D721Med (cell line): ENCODE measurements around the gene GRK5.

ENCODE experiments used
- DNase-seq: peaks from one replicate; pipeline ENCODE4 v3.0.0; 2011; ENCODE audit warnings: low spot score; ENCODE audit not compliant: insufficient read length
- FAIRE-seq: peaks from 2 replicates; lab custom pipeline; 2011; peaks lifted over from hg19 to GRCh38; lab: Jason Lieb, UNC
- CTCF ChIP-seq: IDR thresholded peaks from 2 replicates; pipeline ENCODE4 v1.5.1; 2012; ENCODE audit warnings: mild to moderate bottlenecking, control low read depth; ENCODE audit not compliant: insufficient read depth; ENCODE audit errors: missing control alignments

Gene GRK5

GRCh38 chr10:119439922-119440321 lies 232.6 kb downstream of the GRK5 start:
- DNase-seq (no peak), FAIRE-seq (no peak)
- no peak for TF ChIP-seq CTCF

- no peak for TF ChIP-seq CTCF
- FAIRE-seq (no peak), DNase-seq (no peak)
Measured at GRCh38 chr10:119441151-119441821, 233.9 kb downstream of the GRK5 start.

GRCh38 chr10:119441921-119442757 lies 234.8 kb downstream of the GRK5 start:
- peak; percentile 6 for TF ChIP-seq CTCF
- FAIRE-seq, result no peak
- DNase-seq, result no peak

GRCh38 chr10:119442758-119443060 lies 235.3 kb downstream of the GRK5 start:
- DNase-seq (no peak), FAIRE-seq (no peak)
- TF ChIP-seq CTCF, result no peak

GRCh38 chr10:119443441-119443840 lies 236.1 kb downstream of the GRK5 start:
- DNase-seq (no peak), FAIRE-seq (no peak)
- no peak for TF ChIP-seq CTCF

- FAIRE-seq (no peak), DNase-seq (no peak)
- no peak for TF ChIP-seq CTCF
Measured at GRCh38 chr10:119443970-119444660, 236.7 kb downstream of the GRK5 start.
